ENCODE measurements around the gene TTC36. TPM values are rescaled to one million over a fixed set of nuclear protein-coding genes. Genes with fewer than 3 reads are reported as not detected.
"Not testable (repeated sequence)": the region's sequence is repeated elsewhere in the genome, so short reads cannot be mapped to it uniquely, and the experiment has no call there.

The TTC36 gene
- total and polyA plus RNA-seq, 5 donors from 2014 or later: 0.22 to 0.87 (median 0.50) TPM; not detected in 1

DNA sequence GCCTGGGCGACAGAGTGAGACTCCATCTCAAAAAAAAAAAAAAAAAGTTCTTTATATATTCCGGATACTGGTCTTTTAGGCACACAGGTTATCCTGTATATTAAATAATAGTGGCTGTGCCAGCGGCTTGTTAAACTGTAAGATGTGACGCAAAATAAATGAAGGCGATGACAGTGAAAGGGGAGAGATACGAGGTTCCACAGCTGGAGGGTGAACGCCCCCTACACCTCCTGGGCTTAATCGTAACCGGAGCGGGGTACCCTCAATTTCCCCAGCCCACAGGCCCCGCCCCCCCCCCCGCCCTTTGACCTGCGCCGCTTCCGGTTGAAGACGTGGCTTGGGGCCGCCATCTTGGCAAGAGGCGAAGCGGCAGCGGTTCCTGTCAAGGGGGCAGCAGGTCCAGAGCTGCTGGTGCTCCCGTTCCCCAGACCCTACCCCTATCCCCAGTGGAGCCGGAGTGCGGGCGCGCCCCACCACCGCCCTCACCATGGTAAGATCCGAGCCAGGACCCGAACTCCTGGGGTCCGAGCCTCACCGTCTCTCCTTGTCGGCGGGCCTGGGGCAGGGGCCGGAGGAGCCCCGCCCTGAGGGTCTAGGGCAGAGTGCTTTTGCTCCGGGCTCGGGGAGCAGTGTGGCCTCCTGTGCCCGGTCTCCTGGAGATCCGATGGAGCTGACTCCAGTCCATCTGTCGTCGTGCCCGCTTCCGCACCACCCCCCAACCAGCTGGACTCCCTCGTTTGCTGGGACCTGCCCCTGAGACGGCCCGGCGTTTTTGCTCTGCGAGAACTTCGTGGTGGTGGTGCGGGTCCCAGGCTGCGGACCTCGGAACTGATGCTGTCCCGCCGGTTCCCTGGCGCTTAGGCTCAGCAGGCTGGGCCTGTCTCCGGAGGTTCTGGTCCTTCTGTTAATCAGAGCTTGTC lies 45.0 kb downstream of the TTC36 start, which contains the start of gene ARCN1:
ARCN1 (plus strand) TSS at position 349 of the 920 bp plus-strand sequence; CDS start at position 488, 139 bp downstream.
- peaks cover 6% of the 10 kb centered on the region for H3K36me3 ChIP-seq (ENCODE audit: control insufficient read depth, insufficient read depth, low read length)
- Mint-ChIP-seq H3K4me1 (peaks cover 32 to 56% (median 41%) of the 10 kb centered on the region in 4 donors), H3K27ac (peak within 1 kb of the TSS; percentile 94 to 98 (median 96))

DNA sequence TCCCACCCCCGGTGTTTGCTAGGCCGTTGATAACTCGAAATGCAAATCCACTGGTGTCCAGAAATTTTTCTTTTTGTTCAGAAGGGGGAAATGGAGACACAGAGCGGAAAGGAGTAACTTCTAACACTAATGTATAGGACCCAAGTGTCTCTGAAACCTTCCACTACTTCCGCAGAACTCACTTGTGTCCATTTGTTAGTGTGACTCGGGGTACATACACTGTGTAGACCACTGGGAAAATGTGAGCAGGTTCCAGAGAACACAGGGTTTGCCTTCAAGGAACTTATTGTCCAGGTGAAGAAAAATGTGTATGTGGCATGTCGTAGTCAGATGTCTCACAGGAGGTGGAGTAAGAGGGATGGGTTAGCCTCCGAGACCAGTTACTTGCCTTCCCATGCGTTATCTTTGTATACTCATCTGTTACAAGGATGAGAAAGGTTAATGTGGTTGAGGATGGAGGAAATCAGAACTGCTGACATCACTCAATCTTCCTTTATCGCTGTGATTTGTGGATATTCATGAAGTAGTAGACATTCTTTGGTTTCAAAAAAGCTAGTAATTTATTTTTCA lies 45.8 kb downstream of the TTC36 start:
- H3K4me3 Mint-ChIP-seq: peak overlapping the region; percentile 94 to 97 (median 96)
- H3K27me3 Mint-ChIP-seq: peaks cover 5% of the 10 kb centered on the region
- peak overlapping the region; percentile 94 to 98 (median 94) for H3K27ac Mint-ChIP-seq
- no peaks in the 10 kb centered on the region for H3K36me3 Mint-ChIP-seq
- peak overlapping the region; percentile 89 for H3K4me3 ChIP-seq (ENCODE audit: low read depth, low read length)
- H3K36me3 ChIP-seq (ENCODE audit: control insufficient read depth, insufficient read depth, low read length): peaks cover 9% of the 10 kb centered on the region
- peaks cover 32 to 62% (median 45%) of the 10 kb centered on the region in 4 donors for H3K4me1 Mint-ChIP-seq
- ATAC-seq (ENCODE audit: low read depth in 2 of 2) (peak in 1 of 2 donors; percentile 31), DNase-seq (peak in 2 of 3 donors; percentile 16 to 55)
- no peaks in the 10 kb centered on the region for H3K9me3 Mint-ChIP-seq
- no peaks in the 10 kb centered on the region for H3K27me3 ChIP-seq (ENCODE audit: control insufficient read depth, insufficient read depth, low read length)
- H3K4me1 ChIP-seq (ENCODE audit: control insufficient read depth, insufficient read depth, low read length, poor library complexity, severe bottlenecking): peaks cover 42% of the 10 kb centered on the region
- H3K27ac ChIP-seq (ENCODE audit: insufficient read depth, low read length, poor library complexity, severe bottlenecking): peak overlapping the region; percentile 96
- H3K9me3 ChIP-seq (ENCODE audit: control insufficient read depth in 2 of 2, low read length in 2 of 2): no peaks in the 10 kb centered on the region

More for the DNA sequence above, 45.0 kb downstream of the TTC36 start, which contains the start of gene ARCN1:
- peak within 1 kb of the TSS; percentile 94 to 97 (median 96) for H3K4me3 Mint-ChIP-seq
- peaks cover 5% of the 10 kb centered on the region for H3K27me3 Mint-ChIP-seq
- ATAC-seq (ENCODE audit: low read depth in 2 of 2) (peak; percentile 82), DNase-seq (peak; percentile 74 to 89 (median 81))
- H3K27ac ChIP-seq (ENCODE audit: insufficient read depth, low read length, poor library complexity, severe bottlenecking): peak within 1 kb of the TSS; percentile 96
- no peaks in the 10 kb centered on the region for H3K27me3 ChIP-seq (ENCODE audit: control insufficient read depth, insufficient read depth, low read length)
- H3K4me3 ChIP-seq (ENCODE audit: low read depth, low read length): peak within 1 kb of the TSS; percentile 89
- H3K4me1 ChIP-seq (ENCODE audit: control insufficient read depth, insufficient read depth, low read length, poor library complexity, severe bottlenecking): peaks cover 42% of the 10 kb centered on the region
- H3K9me3 ChIP-seq (ENCODE audit: control insufficient read depth in 2 of 2, low read length in 2 of 2): no peaks in the 10 kb centered on the region
- H3K36me3 Mint-ChIP-seq: no peaks in the 10 kb centered on the region
- no peaks in the 10 kb centered on the region for H3K9me3 Mint-ChIP-seq

GRCh38 chr11:118574636-118575035 lies 47.4 kb downstream of the TTC36 start:
- DNase-seq (no peak), ATAC-seq (ENCODE audit: low read depth in 2 of 2) (no peak)
- Mint-ChIP-seq H3K36me3 (no peaks in the 10 kb centered on the region), H3K27ac (peak overlapping the region in 1 of 3 donors; percentile 32), H3K4me3 (peak overlapping the region; percentile 59 to 97 (median 75)), H3K9me3 (no peaks in the 10 kb centered on the region), H3K4me1 (peaks cover 42 to 69% (median 51%) of the 10 kb centered on the region in 4 donors), H3K27me3 (peaks cover 5% of the 10 kb centered on the region)
- Histone ChIP-seq H3K4me1 (ENCODE audit: control insufficient read depth, insufficient read depth, low read length, poor library complexity, severe bottlenecking) (peaks cover 48% of the 10 kb centered on the region), H3K27ac (ENCODE audit: insufficient read depth, low read length, poor library complexity, severe bottlenecking) (peak overlapping the region; percentile 5), H3K36me3 (ENCODE audit: control insufficient read depth, insufficient read depth, low read length) (peaks cover 9% of the 10 kb centered on the region), H3K9me3 (ENCODE audit: control insufficient read depth in 2 of 2, low read length in 2 of 2) (no peaks in the 10 kb centered on the region), H3K4me3 (ENCODE audit: low read depth, low read length) (peak overlapping the region; percentile 89), H3K27me3 (ENCODE audit: control insufficient read depth, insufficient read depth, low read length) (no peaks in the 10 kb centered on the region)

- H3K4me3 ChIP-seq (ENCODE audit: low read depth, low read length); H3K9me3 Mint-ChIP-seq; H3K9me3 ChIP-seq (ENCODE audit: control insufficient read depth in 2 of 2, low read length in 2 of 2); ATAC-seq (ENCODE audit: low read depth in 2 of 2); DNase-seq; H3K27me3 ChIP-seq (ENCODE audit: control insufficient read depth, insufficient read depth, low read length); H3K27me3 Mint-ChIP-seq; H3K36me3 Mint-ChIP-seq; H3K27ac Mint-ChIP-seq: not testable (repeated sequence)
- H3K4me1 Mint-ChIP-seq: peaks cover 34 to 62% (median 42%) of the 10 kb centered on the region in 4 donors
- Histone ChIP-seq H3K4me1 (ENCODE audit: control insufficient read depth, insufficient read depth, low read length, poor library complexity, severe bottlenecking) (peaks cover 39% of the 10 kb centered on the region), H3K36me3 (ENCODE audit: control insufficient read depth, insufficient read depth, low read length) (peaks cover 22% of the 10 kb centered on the region), H3K27ac (ENCODE audit: insufficient read depth, low read length, poor library complexity, severe bottlenecking) (peak overlapping the region; percentile 23)
- H3K4me3 Mint-ChIP-seq: peak overlapping the region in 3 of 4 donors; percentile 5 to 43 (median 13)
These were observed 50.7 kb downstream of the TTC36 start for GRCh38 chr11:118577995-118578394.

Other genes starting within 250 kb of the TTC36 start
- 585 TPM for gene CD3E, start 222.7 kb upstream of the TTC36 start, total RNA-seq
- gene CD3E, start 222.7 kb upstream of the TTC36 start, polyA plus RNA-seq: 100 to 1,000 TPM; 704 to 823 (median 778) TPM
- 476 TPM for gene CD3D, start 184.8 kb upstream of the TTC36 start, total RNA-seq
- 1,000 to 10,000 TPM; 1,148 to 1,577 (median 1,304) TPM for gene CD3D, start 184.8 kb upstream of the TTC36 start, polyA plus RNA-seq
- gene CD3G, start 183.1 kb upstream of the TTC36 start, total RNA-seq: 196 TPM
- gene CD3G, start 183.1 kb upstream of the TTC36 start, polyA plus RNA-seq: 100 to 1,000 TPM; 393 to 477 (median 433) TPM
- gene UBE4A, start 167.9 kb upstream of the TTC36 start, total RNA-seq: 49.1 TPM
- gene UBE4A, start 167.9 kb upstream of the TTC36 start, polyA plus RNA-seq: 10 to 100 TPM; 23.5 to 29.2 (median 25.4) TPM
- gene ATP5MG, start 125.9 kb upstream of the TTC36 start, total RNA-seq: 154 TPM
- 100 to 1,000 TPM; 578 to 706 (median 677) TPM for gene ATP5MG, start 125.9 kb upstream of the TTC36 start, polyA plus RNA-seq
- 179 TPM for gene KMT2A, start 91.0 kb upstream of the TTC36 start, total RNA-seq
- 10 to 100 TPM; 12.1 to 19.5 (median 18.2) TPM for gene KMT2A, start 91.0 kb upstream of the TTC36 start, polyA plus RNA-seq
- 10.7 TPM for gene TMEM25, start 3.7 kb downstream of the TTC36 start, total RNA-seq
- 10 to 100 TPM in 3 of 4 donors, 1 to 10 TPM in 1; 10.0 to 17.3 (median 14.2) TPM for gene TMEM25, start 3.7 kb downstream of the TTC36 start, polyA plus RNA-seq
- 3.7 TPM for gene IFT46, start 38.5 kb downstream of the TTC36 start, total RNA-seq
- gene IFT46, start 38.5 kb downstream of the TTC36 start, polyA plus RNA-seq: 1 to 10 TPM; 4.0 to 8.5 (median 6.6) TPM
- gene ARCN1, start 44.9 kb downstream of the TTC36 start, total RNA-seq: 76.6 TPM
- 100 to 1,000 TPM; 131 to 169 (median 153) TPM for gene ARCN1, start 44.9 kb downstream of the TTC36 start, polyA plus RNA-seq
- gene PHLDB1, start 80.1 kb downstream of the TTC36 start, total RNA-seq: 1.2 TPM
- under 1 TPM in 3 of 4 donors, not detected in 1; 0.16 to 0.70 (median 0.41) TPM for gene PHLDB1, start 80.1 kb downstream of the TTC36 start, polyA plus RNA-seq
- gene TREH, start 152.2 kb downstream of the TTC36 start, total RNA-seq: not detected
- gene TREH, start 152.2 kb downstream of the TTC36 start, polyA plus RNA-seq: not detected